Chondrocyte (in vitro differentiated cells): ENCODE measurements around the gene GPX2. TPM values are rescaled to one million over a fixed set of nuclear protein-coding genes. Genes with fewer than 3 reads are reported as not detected.

Experiments used
- DNase-seq: peaks from one replicate; pipeline ENCODE4 v3.0.0; 2021; ENCODE audit warnings: mixed read lengths, low spot score
- H3K27ac Mint-ChIP-seq: one replicate; pipeline ENCODE4 v1.8.0; 2021; ENCODE audit warnings: mild to moderate bottlenecking, moderate library complexity, mixed read lengths; ENCODE audit not compliant: unreplicated experiment
- H3K27me3 Mint-ChIP-seq: 2 replicates; pipeline ENCODE4 v1.8.0; 2021; ENCODE audit warnings: low read depth, mixed read lengths
- H3K36me3 Mint-ChIP-seq: 2 replicates; pipeline ENCODE4 v1.8.0; 2021; ENCODE audit warnings: low read depth, mixed read lengths
- H3K4me1 Mint-ChIP-seq: 2 replicates; pipeline ENCODE4 v1.8.0; 2021; ENCODE audit warnings: low read depth, mild to moderate bottlenecking, mixed read lengths
- H3K4me3 Mint-ChIP-seq: one replicate; pipeline ENCODE4 v1.8.0; 2021; ENCODE audit warnings: mild to moderate bottlenecking, moderate library complexity, mixed read lengths; ENCODE audit not compliant: unreplicated experiment
- H3K9me3 Mint-ChIP-seq: 2 replicates; pipeline ENCODE4 v1.8.0; 2021; ENCODE audit warnings: low read depth, mixed read lengths
- CTCF ChIP-seq: fragments of 200-600 bp; sonication (generic); IDR thresholded peaks from 2 replicates; pipeline ENCODE4 v1.5.0; 2021; ENCODE audit warnings: antibody characterized with exemption, mild to moderate bottlenecking, moderate library complexity
- total RNA-seq: library from RNA; stranded (reverse); gene quantifications from 3 replicates; pipeline ENCODE4 v1.2.1, GENCODE V29; 2021

GPX2 gene
- total RNA-seq, 1 donor from 2014 or later, result not detected

GRCh38 chr14:64971943-64972791 lies 29.6 kb upstream of the GPX2 start, which contains the start of gene RAB15:
Gene RAB15, minus strand, starts transcription at chr14:64972336. Its CDS starts 260 bp downstream, at chr14:64972076.
- no peak for DNase-seq

GRCh38 chr14:64971491-64971942 lies 29.0 kb upstream of the GPX2 start:
- Mint-ChIP-seq H3K36me3 (peaks cover 2% of the 10 kb centered on the region), H3K27ac (peak overlapping the region; percentile 51), H3K4me1 (peaks cover 53% of the 10 kb centered on the region), H3K27me3 (peaks cover 2% of the 10 kb centered on the region), H3K9me3 (no peaks in the 10 kb centered on the region), H3K4me3 (peak overlapping the region; percentile 82)
- DNase-seq, result no peak
- no peak for TF ChIP-seq CTCF

More at GRCh38 chr14:64971943-64972791, 29.6 kb upstream of the GPX2 start, which contains the start of gene RAB15:
- peaks cover 2% of the 10 kb centered on the region for H3K36me3 Mint-ChIP-seq
- peaks cover 2% of the 10 kb centered on the region for H3K27me3 Mint-ChIP-seq
- peaks cover 46% of the 10 kb centered on the region for H3K4me1 Mint-ChIP-seq
- no peak for TF ChIP-seq CTCF
- H3K9me3 Mint-ChIP-seq, result no peaks in the 10 kb centered on the region
- peak within 1 kb of the TSS; percentile 82 for H3K4me3 Mint-ChIP-seq
- H3K27ac Mint-ChIP-seq, result peak within 1 kb of the TSS; percentile 51

GRCh38 chr14:64970776-64971477 lies 28.4 kb upstream of the GPX2 start:
- H3K4me1 Mint-ChIP-seq, result peaks cover 53% of the 10 kb centered on the region
- no peak for TF ChIP-seq CTCF
- H3K27ac Mint-ChIP-seq, result peak overlapping the region; percentile 51
- peaks cover 2% of the 10 kb centered on the region for H3K36me3 Mint-ChIP-seq
- H3K4me3 Mint-ChIP-seq, result peak overlapping the region; percentile 82
- H3K27me3 Mint-ChIP-seq, result peaks cover under 1% of the 10 kb centered on the region
- DNase-seq, result no peak
- H3K9me3 Mint-ChIP-seq, result no peaks in the 10 kb centered on the region

- H3K36me3 Mint-ChIP-seq, result peaks cover 2% of the 10 kb centered on the region
- no peaks in the 10 kb centered on the region for H3K9me3 Mint-ChIP-seq
- no peak overlapping the region for H3K27ac Mint-ChIP-seq
- TF ChIP-seq CTCF, result no peak
- H3K27me3 Mint-ChIP-seq, result no peaks in the 10 kb centered on the region
- H3K4me1 Mint-ChIP-seq, result peaks cover 53% of the 10 kb centered on the region
- no peak for DNase-seq
- peak overlapping the region; percentile 82 for H3K4me3 Mint-ChIP-seq
Measured at GRCh38 chr14:64970041-64970440, 27.5 kb upstream of the GPX2 start.

GRCh38 chr14:64968651-64969050 lies 26.1 kb upstream of the GPX2 start:
- H3K4me3 Mint-ChIP-seq, result no peak overlapping the region
- H3K36me3 Mint-ChIP-seq, result peaks cover 5% of the 10 kb centered on the region
- no peaks in the 10 kb centered on the region for H3K27me3 Mint-ChIP-seq
- DNase-seq, result no peak
- H3K27ac Mint-ChIP-seq, result peak overlapping the region; percentile 33
- peaks cover 56% of the 10 kb centered on the region for H3K4me1 Mint-ChIP-seq
- peak; percentile 18 for TF ChIP-seq CTCF
- no peaks in the 10 kb centered on the region for H3K9me3 Mint-ChIP-seq
